Measurements from ENCODE around the gene LRMDA. TPM values are rescaled to one million over a fixed set of nuclear protein-coding genes. Genes with fewer than 3 reads are reported as not detected.

The LRMDA gene
- polyA plus RNA-seq, 1 donor (not counting 4 experiments of a cell fraction or from before 2014, with no cell fraction given): not detected

- Histone ChIP-seq H3K4me2 (ENCODE audit: control insufficient read depth, extremely low read depth, insufficient read depth, low read depth, low read length) (no peak overlapping the region), H4K20me1 (ENCODE audit: control insufficient read depth, extremely low read depth, insufficient read depth, low read length) (no peaks in the 10 kb centered on the region), H3K4me1 (ENCODE audit: control insufficient read depth, extremely low read depth, insufficient read depth, low read length) (peaks cover 29% of the 10 kb centered on the region), H3K9me3 (ENCODE audit: control insufficient read depth, low read depth, low read length) (no peaks in the 10 kb centered on the region), H3K27ac (ENCODE audit: control insufficient read depth, insufficient read depth, low read length) (no peak overlapping the region), H3K36me3 (ENCODE audit: control insufficient read depth in 2 of 2, extremely low read depth in 1 of 2, insufficient read depth in 2 of 2, low read length in 2 of 2) (no peaks in the 10 kb centered on the region), H3K4me3 (ENCODE audit: control insufficient read depth in 2 of 3, extremely low read depth in 1 of 3, insufficient read depth in 2 of 3, low read depth in 1 of 3, low read length in 3 of 3) (no peak overlapping the region), H3K27me3 (ENCODE audit: control insufficient read depth, extremely low read depth, insufficient read depth, low read length) (no peaks in the 10 kb centered on the region), H3K9me1 (ENCODE audit: control insufficient read depth, extremely low read depth, insufficient read depth, low read length) (no peaks in the 10 kb centered on the region), H3K9ac (ENCODE audit: control insufficient read depth, extremely low read depth, insufficient read depth, low read length) (no peak overlapping the region), H2AFZ (ENCODE audit: control insufficient read depth, low read length) (no peak overlapping the region), H3K79me2 (ENCODE audit: control insufficient read depth, insufficient read depth, low read length) (no peaks in the 10 kb centered on the region)
- DNase-seq (ENCODE audit: low read depth, low spot score): no peak
- dilution Hi-C loops (cut with MboI; ENCODE audit: extremely low pct_ligation_motif_present, low sequenced_read_pairs): no loop called here
- FAIRE-seq: no peak
- TF ChIP-seq CTCF (optimal IDR thresholded peaks at IDR 0.05 in 1 of 3, IDR thresholded peaks at IDR 0.05 in 1 of 3, conservative IDR thresholded peaks at IDR 0.05 in 1 of 3; ENCODE audit: extremely low read depth in 1 of 3, insufficient read depth in 2 of 3, low read length in 3 of 3) (no peak), EZH2 (IDR thresholded peaks at IDR 0.05; ENCODE audit: low read length) (no peak)
These were observed 1.8 kb downstream of the LRMDA start for GRCh38 chr10:75433216-75433615.

DNA sequence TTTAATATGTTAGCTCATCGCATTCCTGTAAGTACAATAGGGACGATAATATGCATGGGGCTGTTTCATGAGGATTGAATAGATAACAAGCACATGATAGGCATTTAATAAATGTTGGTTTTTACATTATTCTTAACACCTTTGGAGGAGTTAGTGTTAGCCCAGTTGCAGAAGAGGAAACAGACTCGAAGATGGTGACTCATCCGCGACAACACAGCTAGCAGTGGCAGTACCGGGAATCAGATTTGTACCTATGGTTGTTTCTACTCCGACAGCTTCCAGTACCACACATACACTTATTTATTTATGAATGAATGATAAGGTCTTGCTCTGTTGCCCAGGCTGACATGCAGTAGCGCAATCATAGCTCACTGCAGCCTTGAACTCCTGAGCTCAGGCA, 2.9 kb downstream of the LRMDA start:
- Histone ChIP-seq H3K36me3 (ENCODE audit: control insufficient read depth in 2 of 2, extremely low read depth in 1 of 2, insufficient read depth in 2 of 2, low read length in 2 of 2) (no peaks in the 10 kb centered on the region), H3K9me3 (ENCODE audit: control insufficient read depth, low read depth, low read length) (no peaks in the 10 kb centered on the region), H3K27me3 (ENCODE audit: control insufficient read depth, extremely low read depth, insufficient read depth, low read length) (no peaks in the 10 kb centered on the region), H3K9ac (ENCODE audit: control insufficient read depth, extremely low read depth, insufficient read depth, low read length) (no peak overlapping the region), H3K4me1 (ENCODE audit: control insufficient read depth, extremely low read depth, insufficient read depth, low read length) (peaks cover 18% of the 10 kb centered on the region), H3K27ac (ENCODE audit: control insufficient read depth, insufficient read depth, low read length) (no peak overlapping the region), H3K4me2 (ENCODE audit: control insufficient read depth, extremely low read depth, insufficient read depth, low read depth, low read length) (no peak overlapping the region), H3K4me3 (ENCODE audit: control insufficient read depth in 2 of 3, extremely low read depth in 1 of 3, insufficient read depth in 2 of 3, low read depth in 1 of 3, low read length in 3 of 3) (no peak overlapping the region), H4K20me1 (ENCODE audit: control insufficient read depth, extremely low read depth, insufficient read depth, low read length) (no peaks in the 10 kb centered on the region), H3K9me1 (ENCODE audit: control insufficient read depth, extremely low read depth, insufficient read depth, low read length) (no peaks in the 10 kb centered on the region), H2AFZ (ENCODE audit: control insufficient read depth, low read length) (no peak overlapping the region), H3K79me2 (ENCODE audit: control insufficient read depth, insufficient read depth, low read length) (no peaks in the 10 kb centered on the region)
- FAIRE-seq: no peak
- no peak for DNase-seq (ENCODE audit: low read depth, low spot score)
- TF ChIP-seq CTCF (optimal IDR thresholded peaks at IDR 0.05 in 1 of 3, IDR thresholded peaks at IDR 0.05 in 1 of 3, conservative IDR thresholded peaks at IDR 0.05 in 1 of 3; ENCODE audit: extremely low read depth in 1 of 3, insufficient read depth in 2 of 3, low read length in 3 of 3) (no peak), EZH2 (IDR thresholded peaks at IDR 0.05; ENCODE audit: low read length) (no peak)
- dilution Hi-C loops (cut with MboI; ENCODE audit: extremely low pct_ligation_motif_present, low sequenced_read_pairs): no loop called here

Measured in keratinocyte (primary cell).